PFSK-1 (cell line): Measurements from ENCODE around the gene PLAGL1.

ENCODE experiments used
- FOXP2 ChIP-seq: optimal IDR thresholded peaks from 2 replicates; pipeline ENCODE3; 2011; ENCODE audit warnings: borderline replicate concordance, control low read depth, inconsistent platforms; ENCODE audit not compliant: insufficient read depth; ENCODE audit errors: extremely low read length, extremely low read depth
- POLR2AphosphoS5 ChIP-seq: IDR thresholded peaks from 2 replicates; pipeline ENCODE4 v1.6.1; 2012; ENCODE audit warnings: low read depth, mild to moderate bottlenecking, control low read depth, low read length, moderate library complexity
- REST ChIP-seq, 2 experiments: IDR thresholded peaks; 2 replicates each; pipeline versions ENCODE4 v1.6.1 to v1.8.0; 2011 to 2012; ENCODE audit warnings: low read depth in 2 of 2, low read length in 2 of 2, control low read depth in 1 of 2, inconsistent platforms in 1 of 2, mild to moderate bottlenecking in 1 of 2, moderate library complexity in 1 of 2; ENCODE audit not compliant: insufficient read depth in 1 of 2
- SIN3A ChIP-seq: IDR thresholded peaks from 2 replicates; pipeline ENCODE4 v1.6.1; 2012; ENCODE audit warnings: mild to moderate bottlenecking, low read length, moderate library complexity, borderline replicate concordance; ENCODE audit not compliant: insufficient read depth
- TAF1 ChIP-seq: IDR thresholded peaks from 2 replicates; pipeline ENCODE4 v1.6.1; 2012; ENCODE audit warnings: low read length, control low read depth, borderline replicate concordance; ENCODE audit not compliant: insufficient read depth

GRCh38 chr6:143900358-143900757, 107.7 kb downstream of the PLAGL1 start:
- TF ChIP-seq SIN3A = no peak
- no peak for TF ChIP-seq POLR2AphosphoS5
- no peak for TF ChIP-seq REST (IDR thresholded peaks at IDR 0.05; ENCODE audit: insufficient read depth in 1 of 2, low read depth in 2 of 2, low read length in 2 of 2)
- TF ChIP-seq FOXP2 = no peak
- TF ChIP-seq TAF1 = no peak
